Gastroesophageal sphincter (tissue), 4 donors: ENCODE data around the gene TMEM174. TPM values are rescaled to one million over a fixed set of nuclear protein-coding genes. Genes with fewer than 3 reads are reported as not detected.

Experiments used
- ATAC-seq: fragments of 150-250 bp; one replicate; pipeline ENCODE4 v1.9.1; 2016; ENCODE audit warnings: mild to moderate bottlenecking, moderate library complexity
- H3K27ac ChIP-seq, 4 donors: fragments of 200-600 bp; sonication (generic) in 3 of 4; 1 replicate in 3 of 4; 2 replicates in 1 of 4; pipeline ENCODE4 v1.5.1; 2016 to 2019
- H3K27me3 ChIP-seq: fragments of 200-600 bp; sonication (generic); one replicate; pipeline ENCODE4 v1.5.1; 2019
- H3K36me3 ChIP-seq, 2 donors: fragments of 200-600 bp; sonication (generic); one replicate each; pipeline ENCODE4 v1.5.1; 2019; ENCODE audit warnings: control low read depth in 1 of 2
- H3K4me1 ChIP-seq, 3 donors: fragments of 200-600 bp; sonication (generic); 1 replicate in 2 of 3; 2 replicates in 1 of 3; pipeline ENCODE4 v1.5.1; 2016 to 2019; ENCODE audit warnings: control low read depth in 2 of 3
- H3K4me3 ChIP-seq, 2 donors: fragments of 200-600 bp; sonication (generic); one replicate each; pipeline ENCODE4 v1.5.1; 2019; ENCODE audit warnings: mild to moderate bottlenecking in 1 of 2, moderate library complexity in 1 of 2
- H3K9me3 ChIP-seq, 3 donors: fragments of 200-600 bp; sonication (generic); one replicate each; pipeline ENCODE4 v1.5.1; 2017 to 2019; ENCODE audit warnings: control low read depth in 2 of 3
- CTCF ChIP-seq, 4 experiments: fragments of 200-600 bp in 2 of 4; fragments of 450-650 bp in 2 of 4; sonication (generic) in 1 of 4; IDR thresholded peaks; one replicate each; pipeline ENCODE4 v1.5.1; 2017 to 2019; ENCODE audit warnings: antibody characterized with exemption in 4 of 4, mild to moderate bottlenecking in 2 of 4, moderate library complexity in 2 of 4
- EP300 ChIP-seq: sonication (generic); formaldehyde crosslinking; IDR thresholded peaks from one replicate; pipeline ENCODE4 v1.6.1; 2017; ENCODE audit warnings: antibody characterized with exemption, mild to moderate bottlenecking
- POLR2A ChIP-seq, 2 donors: fragments of 450-650 bp; IDR thresholded peaks; one replicate each; pipeline ENCODE4 v1.6.1; 2017; ENCODE audit warnings: antibody characterized with exemption in 2 of 2, mild to moderate bottlenecking in 2 of 2, moderate library complexity in 1 of 2
- POLR2AphosphoS5 ChIP-seq: sonication (generic); formaldehyde crosslinking; IDR thresholded peaks from one replicate; pipeline ENCODE4 v1.6.1; 2017; ENCODE audit warnings: antibody characterized with exemption
- WGBS, 2 donors: methylation state at CpG; one replicate each; pipeline ENCODE4 v1.1.5; 2018; ENCODE audit warnings: low coverage in 1 of 2; 5-methylcytosine and 5-hydroxymethylcytosine counted together
- total RNA-seq, 4 donors: library from RNA; depleted of rRNA; stranded (reverse); fragments of >200 nt; gene quantifications; one replicate each; pipeline ENCODE4 v1.1.0, GENCODE V29; 2016

Gene TMEM174
- not detected for total RNA-seq

GRCh38 chr5:73172951-73173350, at the start of gene TMEM174:
TMEM174 (plus strand) TSS chr5:73173193; CDS start chr5:73173244, 51 bp downstream.
- Histone ChIP-seq H3K27me3 (peaks cover 50% of the 10 kb centered on the region), H3K9me3 (peaks cover 0 to 7% (median 0%) of the 10 kb centered on the region in 3 donors), H3K4me1 (no peaks in the 10 kb centered on the region), H3K4me3 (no peak within 1 kb of the TSS), H3K36me3 (no peaks in the 10 kb centered on the region), H3K27ac (no peak within 1 kb of the TSS)
- TF ChIP-seq CTCF (IDR thresholded peaks at IDR 0.05) (no peak), POLR2AphosphoS5 (no peak), POLR2A (IDR thresholded peaks at IDR 0.05) (no peak), EP300 (no peak)
- WGBS, 2 donors = 83 to 89% methylated on average over 5 of the region's 5 CpGs
- no peak for ATAC-seq

- TF ChIP-seq CTCF (IDR thresholded peaks at IDR 0.05) (no peak), POLR2A (IDR thresholded peaks at IDR 0.05) (no peak), POLR2AphosphoS5 (no peak), EP300 (no peak)
- 86 to 94% methylated on average over 2 to 3 of the region's 4 CpGs for WGBS, 2 donors
- H3K27ac ChIP-seq = no peak overlapping the region
- no peak overlapping the region for H3K4me3 ChIP-seq
- peaks cover 0 to 9% (median under 1%) of the 10 kb centered on the region in 3 donors for H3K4me1 ChIP-seq
- no peaks in the 10 kb centered on the region for H3K9me3 ChIP-seq
- no peak for ATAC-seq
- H3K36me3 ChIP-seq = no peaks in the 10 kb centered on the region
- peaks cover 47% of the 10 kb centered on the region for H3K27me3 ChIP-seq
Observed at GRCh38 chr5:73125289-73125688, 47.7 kb upstream of the TMEM174 start.

GRCh38 chr5:73126381-73126780, 46.6 kb upstream of the TMEM174 start:
- H3K27me3 ChIP-seq = peaks cover 36% of the 10 kb centered on the region
- no peak overlapping the region for H3K4me3 ChIP-seq
- H3K36me3 ChIP-seq = no peaks in the 10 kb centered on the region
- TF ChIP-seq EP300 (no peak), POLR2A (IDR thresholded peaks at IDR 0.05) (no peak), POLR2AphosphoS5 (no peak), CTCF (IDR thresholded peaks at IDR 0.05) (no peak)
- no peak for ATAC-seq
- no peaks in the 10 kb centered on the region for H3K9me3 ChIP-seq
- no peaks in the 10 kb centered on the region for H3K4me1 ChIP-seq
- H3K27ac ChIP-seq = no peak overlapping the region
- WGBS, 2 donors = 88 to 100% methylated on average over 1 to 4 of the region's 4 CpGs

GRCh38 chr5:73126957-73127356, 46.0 kb upstream of the TMEM174 start:
- Histone ChIP-seq H3K27ac (no peak overlapping the region), H3K4me3 (no peak overlapping the region), H3K9me3 (no peaks in the 10 kb centered on the region), H3K4me1 (no peaks in the 10 kb centered on the region), H3K36me3 (no peaks in the 10 kb centered on the region), H3K27me3 (peaks cover 31% of the 10 kb centered on the region)
- ATAC-seq = no peak
- WGBS, 2 donors = 80 to 93% methylated on average over 1 of the region's 1 CpG
- TF ChIP-seq EP300 (no peak), POLR2AphosphoS5 (no peak)

GRCh38 chr5:73129143-73129542, 43.9 kb upstream of the TMEM174 start:
- no peak for ATAC-seq
- no peaks in the 10 kb centered on the region for H3K36me3 ChIP-seq
- WGBS, 2 donors = 80 to 89% methylated on average over 1 to 5 of the region's 5 CpGs
- H3K4me1 ChIP-seq = no peaks in the 10 kb centered on the region
- no peak overlapping the region for H3K27ac ChIP-seq
- no peak overlapping the region for H3K4me3 ChIP-seq
- peaks cover 14% of the 10 kb centered on the region for H3K27me3 ChIP-seq
- TF ChIP-seq POLR2A (IDR thresholded peaks at IDR 0.05) (no peak), CTCF (IDR thresholded peaks at IDR 0.05) (no peak), POLR2AphosphoS5 (no peak), EP300 (no peak)
- H3K9me3 ChIP-seq = no peaks in the 10 kb centered on the region
